Erythroblast (primary cell): ENCODE results near the gene HSPB9.
A peak's percentile ranks its signal among the peaks of the same experiment; 100 is the strongest.

Source experiments
- DNase-seq, 2 experiments: peaks; one replicate each; lab custom pipeline; 2025; lab: John Stamatoyannopoulos, UW
- GATA1 ChIP-seq: IDR thresholded peaks from 2 replicates; pipeline ENCODE4 v1.6.1; 2011; ENCODE audit warnings: low read depth, mild to moderate bottlenecking, control low read depth, low read length, moderate library complexity
- POLR2A ChIP-seq: IDR thresholded peaks from 2 replicates; pipeline ENCODE4 v1.6.1; 2011; ENCODE audit warnings: mild to moderate bottlenecking, low read length

Gene HSPB9

DNA sequence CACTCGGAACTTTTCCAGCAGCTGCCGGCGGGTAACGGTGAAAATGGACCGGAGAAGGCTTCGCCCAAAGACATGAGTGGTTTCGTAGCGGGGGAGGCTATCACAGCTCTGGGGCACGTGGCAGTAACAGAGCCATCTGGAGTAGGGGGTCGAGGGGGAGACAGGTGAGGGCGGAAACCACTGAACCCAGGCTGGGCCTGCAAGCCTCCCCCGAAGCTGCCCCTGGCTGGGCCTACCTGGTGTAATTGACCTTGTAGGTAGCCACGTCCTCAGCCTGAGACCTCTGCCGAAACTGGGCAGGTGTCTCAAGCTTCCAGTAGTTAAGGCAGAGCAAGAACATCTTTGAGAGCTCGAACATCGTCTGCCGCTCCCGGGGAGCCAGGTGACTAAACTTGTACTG lies 3.3 kb upstream of the HSPB9 start:
- no peak for DNase-seq

DNA sequence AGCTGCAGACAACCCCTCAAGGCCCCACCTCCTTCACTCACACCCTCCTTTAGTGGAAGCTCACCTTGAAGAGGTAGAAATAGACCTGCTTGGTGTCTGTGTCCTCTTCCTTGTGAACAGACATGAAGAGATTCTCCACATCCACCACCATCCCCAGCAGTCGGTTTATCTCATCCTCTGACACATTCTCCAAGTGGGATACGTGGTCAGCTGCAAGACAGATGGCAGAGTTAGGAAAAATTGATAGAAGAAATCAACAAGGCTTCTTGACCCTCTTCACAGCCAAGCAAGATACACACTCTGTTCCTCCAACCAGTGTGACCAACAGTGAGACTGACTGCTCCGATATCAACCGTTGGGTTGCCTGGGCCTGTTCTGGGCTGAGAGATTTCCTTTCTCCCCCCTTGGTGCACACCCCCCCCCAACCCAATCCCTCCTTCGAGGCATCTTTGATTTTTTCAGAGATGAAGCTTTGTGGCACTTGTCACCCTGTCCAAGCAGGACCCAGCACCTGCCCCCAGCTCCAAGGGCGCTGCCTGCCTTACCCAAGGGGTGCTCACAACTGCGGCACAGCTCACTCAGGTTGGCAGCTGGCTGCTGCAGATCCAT lies 2.3 kb upstream of the HSPB9 start:
- TF ChIP-seq POLR2A = no peak
- no peak for TF ChIP-seq GATA1
- peak; percentile 29 to 55 for DNase-seq

More for the DNA sequence above, 3.3 kb upstream of the HSPB9 start:
- no peak for TF ChIP-seq POLR2A
- TF ChIP-seq GATA1 = no peak

DNA sequence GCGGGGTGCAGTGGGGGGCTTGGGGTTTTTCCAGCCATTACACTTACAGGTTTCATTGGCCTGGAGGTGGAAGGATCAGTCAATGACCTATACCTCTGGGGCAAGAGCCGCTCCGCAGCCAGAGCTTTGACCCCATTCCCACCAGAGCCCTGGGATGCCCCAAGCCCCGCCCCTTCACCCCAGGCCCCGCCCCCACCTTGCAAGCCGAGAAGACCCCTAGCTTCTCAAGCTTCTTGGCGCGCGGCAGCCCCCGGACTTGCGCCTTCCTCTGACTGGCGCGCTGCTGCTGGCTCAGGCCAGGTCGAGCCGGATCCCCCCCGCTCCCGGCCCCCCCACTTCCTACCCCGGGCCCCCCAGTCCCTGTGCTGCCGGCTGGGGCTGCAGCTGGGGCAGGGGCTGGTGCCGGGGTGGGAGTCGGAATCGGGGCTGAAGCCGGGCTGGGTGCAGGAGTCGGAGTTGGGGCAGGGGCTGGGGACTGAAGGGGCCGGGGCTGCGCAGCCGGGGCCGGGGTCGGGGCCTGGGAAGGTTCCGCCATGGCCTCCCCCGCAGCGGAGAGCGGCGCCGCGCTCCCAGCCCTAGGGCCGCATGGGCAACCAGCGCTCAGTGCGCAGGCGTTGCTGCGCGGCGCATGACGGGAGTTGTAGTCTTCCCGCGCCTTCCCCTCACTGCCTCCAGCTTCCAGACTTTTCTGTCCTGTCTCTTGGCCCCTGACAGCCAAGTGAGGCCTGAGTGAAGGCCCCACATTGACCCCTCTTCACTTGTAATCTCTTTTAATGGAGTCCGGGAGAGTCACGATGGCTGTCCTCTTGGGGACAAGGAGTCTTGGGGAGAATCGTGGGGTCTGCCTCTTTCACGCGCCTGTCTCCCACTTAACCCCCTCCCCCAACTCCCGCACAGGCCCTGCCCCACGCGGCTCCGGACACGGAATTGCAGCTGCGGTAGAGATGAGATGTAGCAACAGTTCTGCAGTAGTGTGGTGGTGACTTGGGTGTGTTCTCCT lies 1.5 kb upstream of the HSPB9 start, which contains the start of gene KAT2A:
KAT2A (minus strand) TSS at position 598 of the 1,000 bp plus-strand sequence; CDS start at position 535, 63 bp downstream.
- TF ChIP-seq GATA1 (no peak), POLR2A (peak; percentile 42)
- DNase-seq = peak; percentile 83 to 88

DNA sequence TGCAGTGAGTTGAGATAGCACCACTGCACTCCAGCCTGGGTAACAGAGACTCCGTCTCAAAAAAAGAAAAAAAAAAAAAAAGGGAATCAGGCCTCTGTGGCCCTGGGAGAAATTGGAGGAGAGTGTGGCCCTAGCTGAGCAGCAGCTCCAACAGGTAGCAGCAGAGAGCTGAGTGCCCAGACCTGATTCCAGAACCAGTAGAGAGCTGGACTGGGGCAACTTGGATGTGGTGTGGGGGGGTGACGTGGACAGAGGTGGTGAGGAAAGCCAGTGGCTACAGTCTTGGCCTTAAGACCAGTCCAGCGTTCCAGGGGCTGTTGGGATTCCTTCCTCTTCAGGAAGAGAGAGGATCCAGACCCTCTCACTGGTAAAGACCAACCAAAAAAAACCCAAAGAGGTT lies 1.7 kb downstream of the HSPB9 start:
- TF ChIP-seq GATA1 = no peak
- no peak for TF ChIP-seq POLR2A
- DNase-seq = no peak

DNA sequence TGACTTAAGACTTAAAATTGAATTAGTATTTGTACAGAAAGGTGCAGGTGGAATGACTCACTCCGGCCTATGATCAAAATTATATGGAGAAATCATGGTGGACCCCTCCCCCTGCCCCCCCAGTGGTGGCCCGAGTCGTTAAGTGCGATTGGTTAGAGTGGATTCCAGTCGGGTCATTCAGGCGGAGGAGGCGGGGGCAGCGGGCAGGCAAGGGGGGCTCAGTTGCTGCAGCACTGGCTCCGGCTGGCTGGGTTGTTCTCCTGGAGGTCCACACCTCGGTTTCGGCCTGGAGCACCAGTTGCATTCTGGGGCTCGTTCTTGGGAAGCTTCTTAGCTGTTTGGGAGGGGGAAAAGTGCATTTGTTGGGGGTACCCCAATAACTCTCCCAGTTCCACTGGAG lies 3.0 kb downstream of the HSPB9 start:
- TF ChIP-seq POLR2A = no peak
- no peak for TF ChIP-seq GATA1

DNA sequence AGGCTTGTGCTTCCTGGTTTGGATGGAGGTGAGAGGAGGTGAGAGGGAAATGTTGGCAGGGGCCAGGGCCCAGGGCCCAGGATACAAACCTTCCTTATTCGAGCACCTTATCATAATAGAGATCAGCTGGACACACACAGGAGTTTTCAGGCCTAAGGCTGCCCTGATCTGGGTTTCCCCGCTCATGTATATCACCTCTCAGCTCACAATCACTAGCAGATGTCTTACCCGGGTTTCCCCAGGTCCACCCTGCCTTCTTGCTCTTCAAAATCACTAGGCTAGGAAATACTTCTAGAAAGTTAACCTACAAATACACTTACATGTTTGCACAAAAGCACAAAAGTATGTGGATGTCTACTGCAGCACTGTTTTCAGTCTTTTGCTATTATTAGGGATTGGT lies 4.2 kb downstream of the HSPB9 start:
- TF ChIP-seq POLR2A (no peak), GATA1 (no peak)
- no peak for DNase-seq

More for the DNA sequence above, 3.0 kb downstream of the HSPB9 start:
- no peak for DNase-seq

DNA sequence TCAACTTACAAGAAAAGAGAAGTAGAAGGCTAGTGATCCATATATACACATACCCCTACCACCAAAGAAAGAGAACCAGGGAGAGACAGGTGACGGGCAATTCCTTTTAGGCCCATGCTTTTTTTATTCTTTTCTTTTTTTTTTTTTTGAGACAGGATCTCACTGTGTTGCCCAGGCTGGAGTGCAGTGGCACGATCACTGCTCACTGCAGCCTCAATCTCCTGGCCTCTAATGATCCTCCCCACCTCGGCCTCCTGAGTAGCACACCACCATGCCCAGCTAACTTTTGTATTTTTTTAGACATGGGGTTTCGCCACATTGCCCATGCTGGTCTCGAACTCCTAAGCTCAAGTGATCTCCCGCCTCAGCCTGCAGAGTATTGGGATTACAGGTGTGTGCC lies 4.8 kb downstream of the HSPB9 start:
- no peak for TF ChIP-seq POLR2A
- TF ChIP-seq GATA1 = no peak
- no peak for DNase-seq

DNA sequence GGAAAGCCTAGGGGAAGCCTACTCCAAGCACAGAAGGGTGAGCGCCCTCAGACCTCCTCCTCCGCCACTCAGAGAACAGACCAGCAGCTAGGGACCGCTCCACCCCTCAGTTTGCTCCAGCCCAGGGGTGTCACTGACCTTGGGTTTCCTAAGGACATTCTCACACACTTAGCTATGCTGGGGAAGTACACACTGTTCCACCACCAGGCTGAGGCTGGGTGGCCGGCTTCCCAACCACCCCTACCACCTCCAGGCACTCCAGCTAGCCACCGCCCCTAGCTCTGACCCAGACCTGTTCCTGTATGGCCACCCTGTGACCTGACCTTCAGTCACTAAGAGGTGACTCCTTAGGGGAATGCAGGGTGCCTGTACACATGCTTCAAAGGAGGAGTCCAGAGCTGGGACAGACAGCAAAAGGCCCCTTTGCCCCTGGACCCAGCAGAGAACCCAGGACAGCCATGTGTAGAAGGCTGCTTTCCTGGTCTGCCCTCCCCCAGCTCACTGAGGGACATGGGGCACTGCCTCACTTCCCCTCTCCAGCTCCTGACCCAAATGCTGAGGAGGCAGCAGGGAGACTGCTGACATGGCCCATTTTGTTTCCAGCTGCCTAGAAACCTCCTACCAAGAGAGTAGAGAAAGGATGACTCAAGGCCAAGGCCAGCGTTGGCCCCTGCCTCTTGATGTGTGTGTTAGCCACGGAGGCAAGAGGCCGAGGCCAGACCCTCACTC lies 6.7 kb downstream of the HSPB9 start:
- no peak for TF ChIP-seq GATA1
- no peak for TF ChIP-seq POLR2A
- DNase-seq = no peak

DNA sequence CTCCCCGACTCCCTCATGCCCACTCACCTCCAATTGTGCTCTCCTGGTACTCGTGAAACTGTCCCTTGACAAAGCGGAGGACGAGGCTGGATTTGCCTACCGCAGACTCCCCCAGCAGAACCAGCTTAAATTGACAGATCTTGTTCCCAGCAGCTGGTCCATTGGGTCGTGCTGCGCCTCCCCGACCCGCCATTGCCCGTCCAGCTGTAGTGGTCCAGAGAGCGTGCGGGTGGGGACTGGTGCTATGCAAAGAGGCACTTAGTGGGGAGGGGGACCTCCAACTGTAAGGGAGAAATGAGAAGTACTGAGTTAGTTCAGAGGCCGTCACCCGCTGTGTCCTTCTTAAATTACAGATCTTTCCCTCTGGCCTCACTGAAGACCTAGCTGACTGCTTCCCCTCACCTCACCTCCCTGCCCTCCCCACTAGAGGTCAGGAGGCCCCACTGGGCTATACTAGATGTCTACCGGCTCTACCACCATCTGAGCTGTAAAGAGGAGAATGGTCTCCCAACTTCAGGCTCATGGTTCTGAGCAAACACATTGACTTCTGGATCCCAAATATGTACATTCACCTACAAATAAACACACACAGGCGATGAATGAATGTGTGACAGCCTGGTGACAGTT lies 7.8 kb downstream of the HSPB9 start:
- DNase-seq = no peak
- no peak for TF ChIP-seq GATA1
- TF ChIP-seq POLR2A = no peak

DNA sequence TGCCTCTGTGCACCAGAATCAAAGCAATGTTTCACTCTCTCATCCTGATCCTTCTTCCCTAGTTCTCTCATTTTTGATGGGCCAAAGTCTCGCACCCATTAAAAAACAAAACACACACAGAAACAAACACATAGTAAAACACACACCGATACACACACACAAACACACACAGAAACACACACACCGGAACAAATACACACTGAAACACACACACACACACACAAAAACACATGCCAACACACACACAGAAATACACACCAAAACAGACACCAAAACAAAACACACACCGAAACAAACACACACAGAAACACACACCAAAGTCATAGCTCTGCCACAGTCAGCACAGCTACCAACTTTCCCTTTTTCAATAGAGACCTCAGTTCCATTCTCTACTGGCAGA lies 8.6 kb downstream of the HSPB9 start:
- no peak for DNase-seq
- TF ChIP-seq POLR2A (no peak), GATA1 (no peak)

DNA sequence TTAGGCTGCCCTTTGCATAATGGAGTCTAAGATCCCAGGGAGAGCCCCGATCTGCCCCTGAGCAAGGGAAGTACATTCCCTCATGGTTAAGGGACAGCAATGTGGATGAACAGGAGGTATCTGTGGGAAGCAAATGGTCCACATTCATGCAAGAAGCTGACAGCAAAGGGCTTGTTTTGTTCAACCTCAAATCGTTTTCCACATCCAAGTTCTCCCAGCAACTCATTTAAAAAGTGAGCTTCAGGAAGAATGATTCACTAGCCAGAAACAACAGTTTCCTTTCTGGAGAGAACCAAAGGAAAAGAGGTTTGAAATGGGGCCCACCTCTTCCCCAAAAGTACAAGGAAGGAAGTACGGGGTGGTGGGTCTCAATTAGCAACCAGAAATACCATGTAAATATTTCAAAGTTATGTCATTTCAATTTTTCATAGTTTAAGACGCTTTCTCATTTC lies 9.4 kb downstream of the HSPB9 start:
- no peak for DNase-seq
- no peak for TF ChIP-seq GATA1
- no peak for TF ChIP-seq POLR2A

DNA sequence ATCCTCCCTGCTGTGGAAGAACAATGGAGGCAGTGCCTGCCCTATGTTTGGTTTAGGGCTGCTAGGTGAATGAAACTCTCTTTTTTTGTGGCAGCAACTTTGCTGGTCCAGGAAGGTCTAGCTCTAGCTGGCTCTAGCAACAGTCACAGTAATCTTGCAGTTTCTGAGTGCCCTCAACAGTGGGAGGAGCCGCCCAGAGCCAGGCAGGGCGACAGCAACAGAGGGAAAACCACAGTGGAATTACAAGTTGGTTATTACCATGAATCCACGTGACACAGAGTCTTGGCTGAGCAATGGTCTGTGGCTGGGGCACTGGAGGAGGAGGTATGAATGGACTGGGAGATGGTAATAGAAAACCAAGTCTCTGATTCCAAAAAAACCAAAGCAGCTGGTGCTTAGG lies 10.3 kb downstream of the HSPB9 start:
- DNase-seq = peak in 1 of 2 experiments; percentile 28
- no peak for TF ChIP-seq POLR2A

DNA sequence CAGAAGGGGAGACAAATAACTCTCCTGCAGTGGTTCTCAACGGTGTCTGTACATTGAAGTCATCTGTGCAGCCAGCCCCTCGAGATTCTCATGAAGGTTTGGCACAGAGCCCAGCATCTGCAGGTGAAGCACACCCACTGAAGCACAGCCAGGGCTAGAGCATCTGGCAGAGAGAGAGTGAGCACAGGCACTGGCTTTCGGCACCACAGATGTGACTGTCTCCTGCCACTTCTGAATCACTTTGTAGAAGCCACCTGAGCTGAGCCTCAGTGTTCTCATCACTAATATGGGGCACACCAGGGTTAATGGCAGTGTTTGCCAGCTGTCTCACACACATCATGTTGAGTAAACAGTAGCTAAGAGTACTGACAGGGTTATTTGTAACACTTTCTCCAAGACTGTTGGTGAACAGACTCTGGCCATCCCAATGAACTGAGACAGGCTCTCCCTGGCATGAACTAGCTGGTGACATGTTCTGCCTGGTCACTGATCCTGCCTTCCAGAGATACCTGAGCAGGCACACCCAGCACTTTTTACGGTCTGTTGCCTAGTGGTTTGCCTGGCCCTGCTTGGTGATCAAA lies 10.9 kb downstream of the HSPB9 start:
- peak in 1 of 2 experiments; percentile 43 for DNase-seq
- TF ChIP-seq GATA1 = no peak
- no peak for TF ChIP-seq POLR2A
